Measurements from ENCODE around the gene ZCCHC7.

Gene ZCCHC7

GRCh38 chr9:37370282-37370681 is 249.9 kb downstream of the ZCCHC7 start:
- H3K9me3 ChIP-seq (ENCODE audit: low read length) = no peaks in the 10 kb centered on the region
- H3K4me3 ChIP-seq (ENCODE audit: low read length) = no peak overlapping the region
- no peaks in the 10 kb centered on the region for H3K36me3 ChIP-seq (ENCODE audit: insufficient read depth, low read length)
- H2AFZ ChIP-seq (ENCODE audit: low read depth, low read length) = no peak overlapping the region
- no peaks in the 10 kb centered on the region for H3K4me1 ChIP-seq (ENCODE audit: insufficient read depth, low read length)
- H3K27me3 ChIP-seq (ENCODE audit: insufficient read depth, low read length) = no peaks in the 10 kb centered on the region

GRCh38 chr9:37370968-37371563 is 250.7 kb downstream of the ZCCHC7 start:
- Histone ChIP-seq H3K4me3 (ENCODE audit: low read length) (no peak overlapping the region), H3K36me3 (ENCODE audit: insufficient read depth, low read length) (no peaks in the 10 kb centered on the region), H2AFZ (ENCODE audit: low read depth, low read length) (no peak overlapping the region), H3K9me3 (ENCODE audit: low read length) (no peaks in the 10 kb centered on the region), H3K4me1 (ENCODE audit: insufficient read depth, low read length) (no peaks in the 10 kb centered on the region), H3K27me3 (ENCODE audit: insufficient read depth, low read length) (no peaks in the 10 kb centered on the region)

DNA sequence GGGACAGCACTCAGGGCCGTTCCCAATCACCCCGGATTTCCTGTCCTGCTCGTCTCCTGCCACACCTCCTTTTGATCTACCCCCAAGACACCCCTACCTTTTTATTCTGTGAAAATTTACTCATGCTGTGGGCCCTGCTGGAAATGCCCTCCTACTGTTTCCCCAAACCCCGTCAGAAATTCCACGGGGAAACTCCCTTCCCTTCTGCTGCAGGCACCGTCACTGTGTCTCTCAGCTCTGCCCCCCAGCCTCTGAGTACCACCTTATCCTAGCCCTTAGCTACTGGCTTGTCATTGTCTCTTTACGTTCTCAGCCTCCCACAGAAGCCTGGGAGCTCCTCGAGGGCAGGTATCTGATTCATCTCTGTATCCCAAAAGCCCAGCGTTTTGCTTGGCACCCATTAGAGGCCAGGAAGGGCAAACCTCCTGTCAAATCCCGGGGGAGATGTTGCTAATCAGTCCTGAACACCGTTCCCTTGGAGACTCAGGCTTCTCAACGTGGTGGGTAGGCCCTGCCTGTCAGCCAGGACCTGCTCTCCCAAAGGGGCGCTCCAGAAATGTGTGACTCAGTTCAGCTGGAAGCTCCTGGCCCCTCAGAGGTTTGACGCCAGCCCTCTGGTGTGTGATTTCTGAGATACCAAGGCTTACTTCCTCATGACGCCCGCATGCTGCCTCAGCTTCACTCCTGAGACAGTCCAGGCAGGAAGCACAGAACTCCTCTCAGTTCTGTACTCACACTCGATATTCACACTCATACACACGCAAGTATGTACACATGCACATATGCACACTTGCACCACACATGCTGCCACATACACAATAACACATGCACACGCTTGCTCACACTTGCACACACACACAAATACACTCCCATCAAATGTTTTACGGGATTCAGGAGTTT is 251.4 kb downstream of the ZCCHC7 start:
- H3K27me3 ChIP-seq (ENCODE audit: insufficient read depth, low read length) = no peaks in the 10 kb centered on the region
- no peaks in the 10 kb centered on the region for H3K9me3 ChIP-seq (ENCODE audit: low read length)
- no peaks in the 10 kb centered on the region for H3K4me1 ChIP-seq (ENCODE audit: insufficient read depth, low read length)

GRCh38 chr9:37372839-37373238 is 252.5 kb downstream of the ZCCHC7 start:
- H2AFZ ChIP-seq (ENCODE audit: low read depth, low read length) = no peak overlapping the region
- H3K9me3 ChIP-seq (ENCODE audit: low read length) = no peaks in the 10 kb centered on the region
- H3K4me3 ChIP-seq (ENCODE audit: low read length) = no peak overlapping the region
- H3K36me3 ChIP-seq (ENCODE audit: insufficient read depth, low read length) = no peaks in the 10 kb centered on the region
- no peaks in the 10 kb centered on the region for H3K4me1 ChIP-seq (ENCODE audit: insufficient read depth, low read length)
- no peaks in the 10 kb centered on the region for H3K27me3 ChIP-seq (ENCODE audit: insufficient read depth, low read length)

More for the DNA sequence above, 251.4 kb downstream of the ZCCHC7 start:
- no peak overlapping the region for H2AFZ ChIP-seq (ENCODE audit: low read depth, low read length)
- H3K4me3 ChIP-seq (ENCODE audit: low read length) = no peak overlapping the region
- H3K36me3 ChIP-seq (ENCODE audit: insufficient read depth, low read length) = no peaks in the 10 kb centered on the region

DNA sequence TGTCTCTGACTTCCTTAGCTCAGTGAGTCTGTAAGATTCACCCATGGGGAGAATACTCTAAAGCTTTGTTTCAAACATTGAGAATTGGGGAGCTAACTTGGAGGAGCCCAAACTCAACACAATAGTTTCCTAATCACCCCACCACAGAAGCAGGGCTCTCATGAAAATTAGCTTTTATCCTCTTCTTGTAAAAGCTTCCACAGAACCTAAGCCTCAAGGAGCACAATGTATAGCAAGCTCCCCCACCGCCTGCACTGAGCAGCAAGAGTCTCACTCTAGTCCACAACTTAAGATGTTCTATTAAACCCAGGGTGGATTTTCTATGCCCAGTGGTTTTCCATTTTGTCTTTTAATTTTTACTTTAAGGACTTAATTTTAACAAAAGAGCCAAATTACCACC is 253.2 kb downstream of the ZCCHC7 start:
- no peaks in the 10 kb centered on the region for H3K4me1 ChIP-seq (ENCODE audit: insufficient read depth, low read length)
- H3K36me3 ChIP-seq (ENCODE audit: insufficient read depth, low read length) = no peaks in the 10 kb centered on the region
- no peak overlapping the region for H2AFZ ChIP-seq (ENCODE audit: low read depth, low read length)
- H3K27me3 ChIP-seq (ENCODE audit: insufficient read depth, low read length) = no peaks in the 10 kb centered on the region
- no peaks in the 10 kb centered on the region for H3K9me3 ChIP-seq (ENCODE audit: low read length)
- H3K4me3 ChIP-seq (ENCODE audit: low read length) = no peak overlapping the region

GRCh38 chr9:37374892-37375291 is 254.5 kb downstream of the ZCCHC7 start:
- Histone ChIP-seq H3K4me3 (ENCODE audit: low read length) (no peak overlapping the region), H3K36me3 (ENCODE audit: insufficient read depth, low read length) (no peaks in the 10 kb centered on the region), H2AFZ (ENCODE audit: low read depth, low read length) (no peak overlapping the region), H3K4me1 (ENCODE audit: insufficient read depth, low read length) (no peaks in the 10 kb centered on the region), H3K27me3 (ENCODE audit: insufficient read depth, low read length) (no peaks in the 10 kb centered on the region), H3K9me3 (ENCODE audit: low read length) (no peaks in the 10 kb centered on the region)

- Histone ChIP-seq H3K9me3 (ENCODE audit: low read length) (peaks cover 2% of the 10 kb centered on the region), H2AFZ (ENCODE audit: low read depth, low read length) (no peak overlapping the region), H3K4me1 (ENCODE audit: insufficient read depth, low read length) (no peaks in the 10 kb centered on the region), H3K27me3 (ENCODE audit: insufficient read depth, low read length) (no peaks in the 10 kb centered on the region), H3K4me3 (ENCODE audit: low read length) (no peak overlapping the region), H3K36me3 (ENCODE audit: insufficient read depth, low read length) (no peaks in the 10 kb centered on the region)
These were observed 257.6 kb downstream of the ZCCHC7 start for GRCh38 chr9:37377688-37378612.

DNA sequence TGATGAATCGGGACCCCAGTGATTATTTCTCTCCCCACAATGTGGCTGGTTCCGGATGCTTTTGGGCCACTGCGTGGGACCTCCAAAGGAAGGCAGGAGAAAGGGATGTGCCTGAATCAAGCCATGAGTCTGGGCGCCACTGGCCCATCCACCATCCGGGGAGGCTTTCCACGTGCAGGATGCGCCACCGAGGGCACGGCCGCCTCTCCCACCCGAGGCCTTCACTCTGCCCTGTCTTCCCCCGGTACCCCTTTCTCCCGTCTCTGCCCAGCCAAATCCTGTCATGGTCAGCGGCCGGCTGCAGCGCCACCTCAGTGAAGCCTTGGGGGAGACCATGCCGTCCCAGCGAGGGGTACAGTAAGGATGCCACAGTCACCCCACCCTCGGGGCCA is 258.2 kb downstream of the ZCCHC7 start:
- Histone ChIP-seq H2AFZ (ENCODE audit: low read depth, low read length) (no peak overlapping the region), H3K4me3 (ENCODE audit: low read length) (no peak overlapping the region), H3K27me3 (ENCODE audit: insufficient read depth, low read length) (no peaks in the 10 kb centered on the region), H3K9me3 (ENCODE audit: low read length) (peaks cover 2% of the 10 kb centered on the region), H3K36me3 (ENCODE audit: insufficient read depth, low read length) (no peaks in the 10 kb centered on the region), H3K4me1 (ENCODE audit: insufficient read depth, low read length) (no peaks in the 10 kb centered on the region)

DNA sequence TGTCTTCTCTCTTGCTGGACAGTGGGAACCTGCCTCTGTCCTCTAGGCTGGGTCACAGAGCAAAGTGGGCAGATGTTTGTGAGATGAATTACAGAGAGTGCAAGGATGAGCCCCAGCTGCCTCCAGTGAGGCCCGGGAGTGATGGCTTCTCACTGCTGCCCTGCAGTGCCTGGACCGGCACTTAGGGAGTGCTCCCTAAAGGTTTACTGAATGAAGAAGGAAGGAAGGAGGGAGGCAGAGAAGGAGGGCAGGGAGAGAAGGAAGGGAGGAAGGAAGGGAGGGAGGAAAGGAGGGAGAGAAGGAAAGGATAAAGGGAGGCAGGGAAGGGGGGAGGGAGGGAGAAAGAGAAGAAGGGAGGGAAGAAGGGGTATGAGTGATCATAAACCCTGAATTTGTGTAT is 259.5 kb downstream of the ZCCHC7 start:
- Histone ChIP-seq H3K9me3 (ENCODE audit: low read length) (peaks cover 2% of the 10 kb centered on the region), H3K27me3 (ENCODE audit: insufficient read depth, low read length) (no peaks in the 10 kb centered on the region), H3K36me3 (ENCODE audit: insufficient read depth, low read length) (no peaks in the 10 kb centered on the region), H3K4me3 (ENCODE audit: low read length) (no peak overlapping the region), H2AFZ (ENCODE audit: low read depth, low read length) (no peak overlapping the region), H3K4me1 (ENCODE audit: insufficient read depth, low read length) (no peaks in the 10 kb centered on the region)

GRCh38 chr9:37380570-37380969 is 260.2 kb downstream of the ZCCHC7 start:
- H3K4me3 ChIP-seq (ENCODE audit: low read length) = no peak overlapping the region
- H3K9me3 ChIP-seq (ENCODE audit: low read length) = peaks cover 2% of the 10 kb centered on the region
- H3K36me3 ChIP-seq (ENCODE audit: insufficient read depth, low read length) = no peaks in the 10 kb centered on the region
- H3K27me3 ChIP-seq (ENCODE audit: insufficient read depth, low read length) = no peaks in the 10 kb centered on the region
- H3K4me1 ChIP-seq (ENCODE audit: insufficient read depth, low read length) = no peaks in the 10 kb centered on the region
- no peak overlapping the region for H2AFZ ChIP-seq (ENCODE audit: low read depth, low read length)

GRCh38 chr9:37381094-37381741 is 260.8 kb downstream of the ZCCHC7 start:
- peaks cover 2% of the 10 kb centered on the region for H3K9me3 ChIP-seq (ENCODE audit: low read length)
- H3K36me3 ChIP-seq (ENCODE audit: insufficient read depth, low read length) = no peaks in the 10 kb centered on the region
- H2AFZ ChIP-seq (ENCODE audit: low read depth, low read length) = no peak overlapping the region
- H3K27me3 ChIP-seq (ENCODE audit: insufficient read depth, low read length) = no peaks in the 10 kb centered on the region
- H3K4me3 ChIP-seq (ENCODE audit: low read length) = no peak overlapping the region
- H3K4me1 ChIP-seq (ENCODE audit: insufficient read depth, low read length) = no peaks in the 10 kb centered on the region

DNA sequence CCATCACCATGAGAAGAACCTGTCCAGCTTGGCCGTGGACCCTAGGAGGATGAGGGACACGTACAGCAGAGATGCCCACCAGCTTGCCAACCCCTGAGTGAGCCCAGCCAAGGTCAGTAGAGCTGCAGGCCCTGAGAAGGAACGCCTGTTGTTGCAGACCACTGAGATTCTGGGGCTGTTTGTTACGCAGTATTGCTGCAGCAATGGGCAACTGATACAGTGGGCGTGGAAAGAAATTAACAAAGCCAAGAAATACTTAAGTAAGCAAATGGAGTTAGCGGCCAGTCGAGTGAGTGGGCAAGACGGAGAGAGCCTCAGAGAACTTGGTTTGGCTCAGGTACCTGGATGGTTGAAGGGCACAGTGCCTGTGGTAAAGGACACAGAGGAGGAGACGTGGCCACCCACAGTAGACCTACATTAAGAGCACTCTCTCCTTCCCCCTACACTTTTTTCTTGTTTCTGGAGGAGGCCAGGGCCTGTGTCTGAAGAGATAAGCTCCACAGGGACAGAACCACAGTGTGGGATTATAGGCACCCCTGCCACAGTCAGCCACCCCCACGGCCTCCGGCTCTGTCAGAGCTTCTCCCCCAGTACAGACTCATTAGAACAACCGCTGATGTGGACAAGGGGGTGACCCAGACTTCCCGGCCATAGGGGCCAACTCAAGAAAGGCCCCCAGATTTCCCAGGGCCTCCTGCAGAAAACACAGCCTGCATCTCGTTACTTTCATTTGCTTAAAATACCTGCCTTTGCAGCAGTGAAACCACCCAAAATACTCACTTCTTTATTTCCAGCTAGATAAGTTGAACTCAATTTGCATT is 262.0 kb downstream of the ZCCHC7 start:
- no peaks in the 10 kb centered on the region for H3K36me3 ChIP-seq (ENCODE audit: insufficient read depth, low read length)
- H3K4me1 ChIP-seq (ENCODE audit: insufficient read depth, low read length) = no peaks in the 10 kb centered on the region
- H3K27me3 ChIP-seq (ENCODE audit: insufficient read depth, low read length) = no peaks in the 10 kb centered on the region
- peaks cover 2% of the 10 kb centered on the region for H3K9me3 ChIP-seq (ENCODE audit: low read length)
- no peak overlapping the region for H3K4me3 ChIP-seq (ENCODE audit: low read length)
- no peak overlapping the region for H2AFZ ChIP-seq (ENCODE audit: low read depth, low read length)
